ENCODE data around the gene PAQR4. TPM values are rescaled to one million over a fixed set of nuclear protein-coding genes. Genes with fewer than 3 reads are reported as not detected.

The PAQR4 gene
- total and polyA plus RNA-seq, 2 donors (not counting 1 experiment from before 2014, with no cell fraction given) = 1.5 to 3.0 TPM

- no peaks in the 10 kb centered on the region for H4K20me1 ChIP-seq (ENCODE audit: control insufficient read depth, extremely low read depth, insufficient read depth, low read length)
- TF ChIP-seq EZH2 (IDR thresholded peaks at IDR 0.05; ENCODE audit: low read length, missing control alignments) (no peak), CTCF (conservative IDR thresholded peaks at IDR 0.05 in 1 of 2, IDR thresholded peaks at IDR 0.05 in 1 of 2; ENCODE audit: low read depth in 1 of 2, low read length in 2 of 2) (no peak)
- H3K4me2 ChIP-seq (ENCODE audit: extremely low read depth, insufficient read depth, low read length) = peak overlapping the region; percentile 93
- H3K27me3 ChIP-seq (ENCODE audit: control insufficient read depth, insufficient read depth, low read length) = peaks cover 23% of the 10 kb centered on the region
- no peak for DNase-seq (ENCODE audit: low read depth in 2 of 2)
- peak overlapping the region in 3 of 4 experiments; percentile 65 to 77 (median 71) for H3K4me3 ChIP-seq (replicated peaks in 1 of 4; ENCODE audit: control extremely low read depth in 1 of 4, insufficient read depth in 1 of 4, low read depth in 3 of 4, low read length in 4 of 4)
- no peak overlapping the region for H3K27ac ChIP-seq (ENCODE audit: insufficient read depth, low read length)
- H3K79me2 ChIP-seq (ENCODE audit: control insufficient read depth, insufficient read depth, low read length) = no peaks in the 10 kb centered on the region
- H3K9me3 ChIP-seq (ENCODE audit: control insufficient read depth, insufficient read depth, low read depth, low read length) = no peaks in the 10 kb centered on the region
- no peak overlapping the region for H3K9ac ChIP-seq (ENCODE audit: insufficient read depth, low read length)
- H3K36me3 ChIP-seq (ENCODE audit: control insufficient read depth, insufficient read depth, low read length) = no peaks in the 10 kb centered on the region
- H3K4me1 ChIP-seq (ENCODE audit: control insufficient read depth, extremely low read depth, insufficient read depth, low read length) = no peaks in the 10 kb centered on the region
- no peak overlapping the region for H2AFZ ChIP-seq (ENCODE audit: low read length)
Measured at GRCh38 chr16:2970563-2970962, 1.4 kb downstream of the PAQR4 start.

- Histone ChIP-seq H3K4me2 (ENCODE audit: extremely low read depth, insufficient read depth, low read length) (no peak overlapping the region), H3K4me3 (replicated peaks in 1 of 4; ENCODE audit: control extremely low read depth in 1 of 4, insufficient read depth in 1 of 4, low read depth in 3 of 4, low read length in 4 of 4) (no peak overlapping the region), H3K27ac (ENCODE audit: insufficient read depth, low read length) (no peak overlapping the region), H3K9ac (ENCODE audit: insufficient read depth, low read length) (no peak overlapping the region), H4K20me1 (ENCODE audit: control insufficient read depth, extremely low read depth, insufficient read depth, low read length) (no peaks in the 10 kb centered on the region), H3K4me1 (ENCODE audit: control insufficient read depth, extremely low read depth, insufficient read depth, low read length) (no peaks in the 10 kb centered on the region), H3K36me3 (ENCODE audit: control insufficient read depth, insufficient read depth, low read length) (no peaks in the 10 kb centered on the region), H3K9me3 (ENCODE audit: control insufficient read depth, insufficient read depth, low read depth, low read length) (no peaks in the 10 kb centered on the region), H3K79me2 (ENCODE audit: control insufficient read depth, insufficient read depth, low read length) (no peaks in the 10 kb centered on the region), H2AFZ (ENCODE audit: low read length) (no peak overlapping the region), H3K27me3 (ENCODE audit: control insufficient read depth, insufficient read depth, low read length) (peaks cover 16% of the 10 kb centered on the region)
- no peak for DNase-seq (ENCODE audit: low read depth in 2 of 2)
- TF ChIP-seq CTCF (conservative IDR thresholded peaks at IDR 0.05 in 1 of 2, IDR thresholded peaks at IDR 0.05 in 1 of 2; ENCODE audit: low read depth in 1 of 2, low read length in 2 of 2) = no peak
- TF ChIP-seq EZH2 (IDR thresholded peaks at IDR 0.05; ENCODE audit: low read length, missing control alignments) = no peak
Measured at GRCh38 chr16:2971134-2971984, 2.2 kb downstream of the PAQR4 start.

- Histone ChIP-seq H3K9me3 (ENCODE audit: control insufficient read depth, insufficient read depth, low read depth, low read length) (no peaks in the 10 kb centered on the region), H3K4me1 (ENCODE audit: control insufficient read depth, extremely low read depth, insufficient read depth, low read length) (no peaks in the 10 kb centered on the region), H3K27me3 (ENCODE audit: control insufficient read depth, insufficient read depth, low read length) (peaks cover 9% of the 10 kb centered on the region), H3K9ac (ENCODE audit: insufficient read depth, low read length) (no peak overlapping the region), H4K20me1 (ENCODE audit: control insufficient read depth, extremely low read depth, insufficient read depth, low read length) (no peaks in the 10 kb centered on the region), H3K4me3 (replicated peaks in 1 of 4; ENCODE audit: control extremely low read depth in 1 of 4, insufficient read depth in 1 of 4, low read depth in 3 of 4, low read length in 4 of 4) (no peak overlapping the region), H3K27ac (ENCODE audit: insufficient read depth, low read length) (no peak overlapping the region), H3K79me2 (ENCODE audit: control insufficient read depth, insufficient read depth, low read length) (no peaks in the 10 kb centered on the region), H2AFZ (ENCODE audit: low read length) (no peak overlapping the region), H3K36me3 (ENCODE audit: control insufficient read depth, insufficient read depth, low read length) (peaks cover 2% of the 10 kb centered on the region), H3K4me2 (ENCODE audit: extremely low read depth, insufficient read depth, low read length) (no peak overlapping the region)
- no peak for DNase-seq (ENCODE audit: low read depth in 2 of 2)
- TF ChIP-seq EZH2 (IDR thresholded peaks at IDR 0.05; ENCODE audit: low read length, missing control alignments) = no peak
- TF ChIP-seq CTCF (conservative IDR thresholded peaks at IDR 0.05 in 1 of 2, IDR thresholded peaks at IDR 0.05 in 1 of 2; ENCODE audit: low read depth in 1 of 2, low read length in 2 of 2) = no peak
Measured at GRCh38 chr16:2971985-2972784, 3.0 kb downstream of the PAQR4 start.
